PC-3 (cell line): ENCODE results near the gene GTF2F2. TPM values are rescaled to one million over a fixed set of nuclear protein-coding genes. Genes with fewer than 3 reads are reported as not detected.

Source experiments
- ATAC-seq: fragments of 200-7000 bp; cut with Tn5 transposase; 2 replicates; pipeline ENCODE4 v1.9.1; 2020; ENCODE audit warnings: mild to moderate bottlenecking, moderate library complexity
- BruUV-seq: library from RNA; stranded (reverse); fragments of 400-500 nt; replicated peaks from 2 replicates; lab custom pipeline; 2021; lab: Mats Ljungman, UMichigan
- CTCF ChIA-PET: fragments of 300-600 bp; sonication (Branson Sonifier 250); formaldehyde crosslinking; loops from one replicate; lab custom pipeline; 2022; ENCODE audit warnings: antibody characterized with exemption; lab: Charles Lee
- POLR2A ChIA-PET: fragments of 300-600 bp; sonication (Branson Sonifier 250); formaldehyde crosslinking; loops from one replicate; lab custom pipeline; 2022; ENCODE audit warnings: antibody characterized with exemption; ENCODE audit not compliant: unreplicated experiment; lab: Charles Lee
- DNase-seq: peaks from one replicate; pipeline ENCODE4 v3.0.0-alpha.2; 2015
- H2AFZ ChIP-seq: fragments of 300-600 bp; sonication (generic); 2 replicates; pipeline ENCODE4 v1.6.0; 2016; ENCODE audit warnings: antibody characterized with exemption, low read length
- H3F3A ChIP-seq: fragments of 300-600 bp; sonication (generic); one replicate; pipeline ENCODE4 v1.6.0; 2017; ENCODE audit warnings: antibody characterized with exemption, low read length, control low read depth, mild to moderate bottlenecking; ENCODE audit not compliant: unreplicated experiment
- H3K27ac ChIP-seq: fragments of 300-600 bp; sonication (generic); 2 replicates; pipeline ENCODE4 v1.5.1; 2016; ENCODE audit warnings: mild to moderate bottlenecking, low read length
- H3K27me3 ChIP-seq: fragments of 300-600 bp; sonication (generic); 2 replicates; pipeline ENCODE4 v1.6.1; 2016; ENCODE audit warnings: low read length, mixed read lengths
- H3K36me3 ChIP-seq: fragments of 300-600 bp; sonication (generic); 2 replicates; pipeline ENCODE4 v1.6.1; 2016; ENCODE audit warnings: low read depth, mixed run types, low read length, mixed read lengths
- H3K4me1 ChIP-seq: fragments of 300-600 bp; sonication (generic); 2 replicates; pipeline ENCODE4 v1.5.1; 2016; ENCODE audit warnings: low read length; ENCODE audit not compliant: insufficient read depth
- H3K4me2 ChIP-seq: fragments of 300-600 bp; sonication (generic); 2 replicates; pipeline ENCODE4 v1.6.0; 2016; ENCODE audit warnings: low read length
- H3K4me3 ChIP-seq: fragments of 300-600 bp; sonication (generic); 2 replicates; pipeline ENCODE4 v1.5.1; 2016; ENCODE audit warnings: mild to moderate bottlenecking, low read length, mixed read lengths
- H3K79me2 ChIP-seq: fragments of 300-600 bp; sonication (generic); 2 replicates; pipeline ENCODE4 v1.6.1; 2017; ENCODE audit warnings: low read length, mixed read lengths
- H3K9ac ChIP-seq: fragments of 300-600 bp; sonication (generic); 2 replicates; pipeline ENCODE4 v1.6.0; 2016; ENCODE audit warnings: mild to moderate bottlenecking, low read length
- H3K9me2 ChIP-seq: fragments of 300-600 bp; sonication (generic); replicated peaks from 2 replicates; pipeline ENCODE4 v1.6.1; 2016; ENCODE audit warnings: mixed run types, low read length, mixed read lengths
- H3K9me3 ChIP-seq: fragments of 300-600 bp; sonication (generic); 2 replicates; pipeline ENCODE4 v1.6.1; 2016; ENCODE audit warnings: low read length, mixed read lengths
- H4K20me1 ChIP-seq: fragments of 300-600 bp; sonication (generic); 2 replicates; pipeline ENCODE4 v1.6.1; 2016; ENCODE audit warnings: low read length, mixed read lengths
- EZH2 ChIP-seq: fragments of 300-600 bp; sonication (generic); IDR thresholded peaks from one replicate; pipeline ENCODE4 v1.6.1; 2017; ENCODE audit warnings: antibody characterized with exemption, mild to moderate bottlenecking, low read length; ENCODE audit not compliant: unreplicated experiment
- EZH2phosphoT487 ChIP-seq: fragments of 300-600 bp; sonication (generic); IDR thresholded peaks from 2 replicates; pipeline ENCODE4 v1.6.1; 2018; ENCODE audit warnings: mild to moderate bottlenecking, antibody characterized with exemption, low read length, borderline replicate concordance
- intact Hi-C: fragments of 100-400 bp; cut with micrococcal nuclease; formaldehyde crosslinking; loops from 2 replicates; pipeline ENCODE4 v1.9.0; 2023
- total RNA-seq: library from RNA; depleted of rRNA; stranded (reverse); fragments of >200 nt; gene quantifications from 2 replicates; pipeline ENCODE4 v1.2.3, GENCODE V29; 2014
- TF ChIP-seq, protein P1 (sequence below): fragments of 300-600 bp; sonication (generic); conservative IDR thresholded peaks from 2 replicates; pipeline ENCODE4 v1.5.1; 2017; ENCODE audit warnings: antibody characterized with exemption, low read depth, mild to moderate bottlenecking, low read length

The GTF2F2 gene
- total RNA-seq, 1 experiment from 2014 or later = 28.3 TPM

DNA sequence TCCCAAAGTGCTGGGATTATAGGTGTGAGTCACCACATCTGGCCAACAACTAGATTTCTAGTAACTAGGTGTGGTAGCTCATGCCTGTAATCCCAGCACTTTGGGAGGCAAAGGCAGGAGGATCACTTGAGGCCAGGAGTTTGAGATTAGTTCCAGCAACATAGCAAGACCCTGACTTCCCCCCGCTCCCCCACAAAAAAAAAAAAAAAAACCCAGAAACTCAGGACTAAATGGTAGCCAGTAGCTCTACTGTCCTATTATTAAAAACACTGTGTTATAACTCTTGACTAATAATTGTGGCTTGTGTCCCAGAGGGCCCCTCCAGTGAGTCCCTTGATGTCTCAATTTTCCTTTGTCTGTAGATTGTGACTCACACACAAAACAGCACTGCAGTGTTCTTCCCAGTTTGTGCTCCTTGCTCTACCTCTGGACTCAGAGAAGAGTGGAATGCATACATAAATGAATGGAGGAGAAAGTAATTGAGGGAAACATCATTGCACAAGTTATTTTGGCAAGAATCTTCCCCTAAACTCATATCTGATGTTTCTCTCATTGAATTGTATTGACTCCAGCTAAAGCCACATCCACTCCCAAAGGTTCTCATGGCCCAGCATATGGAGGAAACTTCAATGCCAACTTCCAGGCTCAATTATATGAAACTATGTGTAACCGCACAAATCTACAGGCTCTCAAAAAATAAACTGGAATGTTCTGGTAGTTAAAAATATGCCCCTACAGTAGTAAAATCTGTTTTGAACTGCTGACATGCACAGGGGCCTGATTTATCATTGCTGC, 211.9 kb downstream of the GTF2F2 start:
- peaks cover 58% of the 10 kb centered on the region for H3K4me1 ChIP-seq
- TF ChIP-seq EZH2 (no peak), EZH2phosphoT487 (no peak)
- TF ChIP-seq, protein P1, sequence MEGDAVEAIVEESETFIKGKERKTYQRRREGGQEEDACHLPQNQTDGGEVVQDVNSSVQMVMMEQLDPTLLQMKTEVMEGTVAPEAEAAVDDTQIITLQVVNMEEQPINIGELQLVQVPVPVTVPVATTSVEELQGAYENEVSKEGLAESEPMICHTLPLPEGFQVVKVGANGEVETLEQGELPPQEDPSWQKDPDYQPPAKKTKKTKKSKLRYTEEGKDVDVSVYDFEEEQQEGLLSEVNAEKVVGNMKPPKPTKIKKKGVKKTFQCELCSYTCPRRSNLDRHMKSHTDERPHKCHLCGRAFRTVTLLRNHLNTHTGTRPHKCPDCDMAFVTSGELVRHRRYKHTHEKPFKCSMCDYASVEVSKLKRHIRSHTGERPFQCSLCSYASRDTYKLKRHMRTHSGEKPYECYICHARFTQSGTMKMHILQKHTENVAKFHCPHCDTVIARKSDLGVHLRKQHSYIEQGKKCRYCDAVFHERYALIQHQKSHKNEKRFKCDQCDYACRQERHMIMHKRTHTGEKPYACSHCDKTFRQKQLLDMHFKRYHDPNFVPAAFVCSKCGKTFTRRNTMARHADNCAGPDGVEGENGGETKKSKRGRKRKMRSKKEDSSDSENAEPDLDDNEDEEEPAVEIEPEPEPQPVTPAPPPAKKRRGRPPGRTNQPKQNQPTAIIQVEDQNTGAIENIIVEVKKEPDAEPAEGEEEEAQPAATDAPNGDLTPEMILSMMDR = no peak
- ATAC-seq (peak; percentile 58), DNase-seq (peak; percentile 76)
- H3K9me2 ChIP-seq = no peaks in the 10 kb centered on the region
- H3K27me3 ChIP-seq = no peaks in the 10 kb centered on the region
- H2AFZ ChIP-seq = no peak overlapping the region
- no peak overlapping the region for H3K9ac ChIP-seq
- peaks cover 33% of the 10 kb centered on the region for H4K20me1 ChIP-seq
- peaks cover 24% of the 10 kb centered on the region for H3F3A ChIP-seq
- no peak overlapping the region for H3K4me3 ChIP-seq
- peak overlapping the region; percentile 71 for H3K27ac ChIP-seq
- no TSS peak for BruUV-seq
- ChIA-PET POLR2A (interaction anchor here (0.5 to 1.1 kb wide), 4 partner anchors 10 to 584 kb away, joined by 8 to 20 read pairs (median 12); partner anchors contain the start of gene SLC25A30), CTCF (no interaction called here)
- H3K79me2 ChIP-seq = peaks cover 12% of the 10 kb centered on the region
- intact Hi-C loops = no loop called here
- H3K36me3 ChIP-seq = peaks cover 15% of the 10 kb centered on the region
- no peaks in the 10 kb centered on the region for H3K9me3 ChIP-seq
- H3K4me2 ChIP-seq = peak overlapping the region; percentile 14; the same call in 1 of the 2 replicates

DNA sequence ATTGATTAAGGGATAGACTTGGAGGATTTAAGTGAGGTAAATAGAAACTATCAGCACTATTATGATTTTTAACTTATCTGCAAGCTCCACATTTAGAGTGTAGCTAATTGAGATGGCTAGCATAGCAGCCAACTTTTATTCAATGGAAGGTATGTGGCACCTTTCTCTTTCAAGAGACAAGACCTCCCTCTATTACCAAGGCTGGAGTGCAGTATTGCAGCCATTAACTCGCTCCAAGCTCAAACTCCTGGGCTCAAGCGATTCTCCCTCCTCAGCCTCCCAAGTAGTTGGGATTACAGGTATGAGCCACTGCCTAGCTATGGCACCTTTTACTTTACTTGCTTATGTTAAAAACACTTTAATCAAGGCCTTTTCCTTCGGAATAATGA, 212.5 kb downstream of the GTF2F2 start:
- no peak for ATAC-seq
- Histone ChIP-seq H3K9me3 (no peaks in the 10 kb centered on the region), H3K27me3 (no peaks in the 10 kb centered on the region), H3K27ac (peak overlapping the region; percentile 71), H3K4me3 (no peak overlapping the region), H3K9ac (no peak overlapping the region), H3K4me2 (peak overlapping the region; percentile 14; the same call in 1 of the 2 replicates), H4K20me1 (peaks cover 38% of the 10 kb centered on the region), H3K4me1 (peaks cover 64% of the 10 kb centered on the region), H2AFZ (no peak overlapping the region), H3K9me2 (no peaks in the 10 kb centered on the region), H3F3A (peaks cover 30% of the 10 kb centered on the region), H3K79me2 (peaks cover 18% of the 10 kb centered on the region), H3K36me3 (peaks cover 21% of the 10 kb centered on the region)
- DNase-seq = no peak
- POLR2A ChIA-PET = no interaction called here
- intact Hi-C loops = no loop called here
- CTCF ChIA-PET = interaction anchor here (0.6 kb wide), 1 partner anchor 902 kb away, joined by 3 read pairs; no protein-coding TSS in a partner anchor
- TF ChIP-seq EZH2phosphoT487 (no peak), EZH2 (no peak)
- TF ChIP-seq, protein P1 = no peak
- no TSS peak for BruUV-seq
